Measurements from ENCODE around the gene VPS18.
"Not testable (repeated sequence)": the region's sequence is repeated elsewhere in the genome, so short reads cannot be mapped to it uniquely, and the experiment has no call there.

Gene VPS18

DNA sequence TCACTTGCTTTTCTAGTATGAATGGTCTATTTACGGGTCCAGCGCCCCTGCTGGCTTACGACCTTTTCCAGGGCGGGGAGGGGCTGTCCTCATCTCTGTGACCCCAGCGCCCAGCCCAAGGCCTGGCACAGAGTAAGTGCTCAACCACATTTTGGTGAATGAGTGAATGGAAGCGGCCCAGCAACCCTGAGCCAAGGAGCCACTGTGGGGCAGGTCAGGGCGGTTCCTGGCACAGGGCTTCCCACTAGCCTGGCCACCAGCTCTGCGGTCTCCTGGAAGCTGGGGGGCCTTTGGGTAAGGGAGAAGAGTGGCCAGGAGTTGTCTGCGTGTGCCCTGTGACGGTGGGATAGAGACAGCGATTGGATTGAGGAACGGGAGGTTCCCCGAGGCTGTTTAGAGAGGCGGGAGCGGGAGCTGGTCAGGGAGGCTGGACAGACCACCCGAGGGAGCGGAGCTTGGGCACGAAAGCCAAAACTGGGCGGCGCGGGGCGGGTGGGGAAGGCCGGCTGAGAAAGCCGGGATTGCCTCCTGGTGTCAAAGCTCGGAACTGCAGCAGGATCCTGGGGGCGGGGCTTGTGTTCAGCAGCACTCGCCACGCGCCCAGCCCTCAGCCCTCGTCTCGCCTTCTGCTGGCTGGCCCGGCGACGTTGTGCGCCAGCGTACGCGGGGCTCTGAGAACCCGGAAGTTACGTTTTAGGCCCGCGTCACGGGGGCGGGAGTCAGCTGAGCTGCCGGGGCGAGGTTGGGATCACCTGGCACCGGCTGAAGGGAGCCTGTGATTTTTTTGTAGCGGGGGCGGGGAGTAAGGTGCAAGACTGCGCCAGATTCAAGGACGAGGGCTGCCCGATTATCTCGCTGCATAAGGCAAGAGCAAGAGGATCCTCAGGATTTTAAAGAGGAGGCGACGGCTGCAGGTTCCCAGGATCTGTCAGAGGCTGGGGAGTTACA is at the start of gene VPS18:
Gene VPS18 (plus strand): TSS at position 718 of the 948 bp plus-strand sequence. CDS start 319 bp downstream, outside the sequence.
- peak; percentile 93 for DNase-seq

GRCh38 chr15:40844696-40845030 is 49.6 kb upstream of the VPS18 start:
- in situ Hi-C loops (cut with HindIII; ENCODE audit: low pct_ligation_motif_present, low pct_unique_long_range_greater_than_20kb, low sequenced_read_pairs): no loop called here
- no peak for DNase-seq

More for the DNA sequence above, at the start of gene VPS18:
- in situ Hi-C loops (cut with HindIII; ENCODE audit: low pct_ligation_motif_present, low pct_unique_long_range_greater_than_20kb, low sequenced_read_pairs): no loop called here

DNA sequence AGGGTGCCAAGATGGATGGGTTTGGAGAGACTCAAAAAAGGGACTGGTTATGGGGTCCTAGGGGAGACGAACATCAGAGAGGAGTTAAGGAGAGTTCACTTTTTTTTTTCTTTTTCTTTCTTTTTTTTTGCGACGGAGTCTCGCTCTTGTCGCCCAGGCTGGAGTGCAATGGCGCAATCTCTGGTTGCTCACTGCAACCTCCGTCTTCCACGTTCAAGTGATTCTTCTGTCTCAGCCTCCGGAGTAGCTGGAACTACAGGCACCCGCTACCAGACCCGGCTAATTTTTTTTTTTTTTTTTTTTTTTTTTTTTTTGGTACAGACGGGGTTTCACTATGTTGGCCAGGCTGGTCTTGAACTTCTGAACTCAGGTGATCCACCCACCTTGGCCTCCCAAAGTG is 49.2 kb upstream of the VPS18 start:
- DNase-seq: no peak
- in situ Hi-C loops (cut with HindIII; ENCODE audit: low pct_ligation_motif_present, low pct_unique_long_range_greater_than_20kb, low sequenced_read_pairs): no loop called here

DNA sequence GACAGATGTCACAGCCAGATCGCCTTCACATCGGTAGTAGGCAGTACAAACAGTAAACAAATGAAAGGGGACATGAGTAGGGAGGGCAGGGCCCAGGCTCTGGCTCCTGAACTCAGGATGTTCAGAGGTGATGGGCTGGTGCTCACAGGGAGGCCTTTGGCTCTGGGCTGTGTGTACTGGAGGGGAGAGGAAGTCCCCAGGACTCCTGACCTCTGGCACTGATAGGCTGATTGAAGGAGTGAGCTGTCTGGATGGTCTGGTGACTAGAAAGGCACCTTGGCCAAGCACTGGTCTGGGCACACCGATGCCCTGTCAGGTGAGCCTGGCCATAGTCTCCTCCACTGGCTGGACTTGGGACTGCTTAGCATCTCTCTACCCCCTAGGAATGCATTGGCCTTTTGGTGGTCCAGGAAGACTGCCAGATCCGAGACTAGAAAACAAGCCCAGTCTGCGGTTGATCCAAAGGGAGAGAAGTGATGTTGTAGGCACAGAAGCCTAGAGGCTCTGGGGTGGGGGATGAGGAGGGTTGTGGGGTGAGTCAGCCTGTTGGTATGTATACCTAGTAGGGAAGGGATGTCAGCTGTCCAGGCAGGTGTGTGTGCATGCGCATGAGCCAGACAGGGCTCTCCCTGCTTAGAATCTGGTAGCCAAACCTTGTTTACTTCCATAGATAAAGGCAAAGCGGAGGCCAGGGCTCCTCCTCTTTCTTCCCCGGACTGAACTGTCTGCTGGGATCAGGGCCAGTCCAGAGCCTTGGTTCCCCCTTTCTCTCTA is 48.6 kb upstream of the VPS18 start:
- in situ Hi-C loops (cut with HindIII; ENCODE audit: low pct_ligation_motif_present, low pct_unique_long_range_greater_than_20kb, low sequenced_read_pairs): no loop called here
- DNase-seq: no peak

DNA sequence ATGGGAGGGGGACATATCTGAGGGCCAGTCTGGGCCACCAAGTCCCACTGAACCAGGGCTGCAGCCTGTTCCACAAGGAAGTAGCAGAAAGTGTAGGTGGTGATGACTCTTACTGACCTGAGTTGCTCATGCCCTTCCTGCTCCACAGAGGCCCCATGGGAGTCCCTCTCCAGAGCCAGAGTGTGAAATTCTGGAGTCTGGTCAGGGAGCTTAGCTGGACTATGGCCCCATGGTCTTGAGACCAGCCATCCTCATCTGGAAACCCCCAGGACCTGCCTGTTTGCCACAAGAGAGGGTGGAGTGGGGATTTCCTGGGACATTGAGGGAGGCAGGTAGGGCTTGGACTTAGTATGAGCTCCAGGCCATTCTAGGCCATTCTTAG is 47.4 kb upstream of the VPS18 start:
- no peak for DNase-seq
- in situ Hi-C loops (cut with HindIII; ENCODE audit: low pct_ligation_motif_present, low pct_unique_long_range_greater_than_20kb, low sequenced_read_pairs): no loop called here

DNA sequence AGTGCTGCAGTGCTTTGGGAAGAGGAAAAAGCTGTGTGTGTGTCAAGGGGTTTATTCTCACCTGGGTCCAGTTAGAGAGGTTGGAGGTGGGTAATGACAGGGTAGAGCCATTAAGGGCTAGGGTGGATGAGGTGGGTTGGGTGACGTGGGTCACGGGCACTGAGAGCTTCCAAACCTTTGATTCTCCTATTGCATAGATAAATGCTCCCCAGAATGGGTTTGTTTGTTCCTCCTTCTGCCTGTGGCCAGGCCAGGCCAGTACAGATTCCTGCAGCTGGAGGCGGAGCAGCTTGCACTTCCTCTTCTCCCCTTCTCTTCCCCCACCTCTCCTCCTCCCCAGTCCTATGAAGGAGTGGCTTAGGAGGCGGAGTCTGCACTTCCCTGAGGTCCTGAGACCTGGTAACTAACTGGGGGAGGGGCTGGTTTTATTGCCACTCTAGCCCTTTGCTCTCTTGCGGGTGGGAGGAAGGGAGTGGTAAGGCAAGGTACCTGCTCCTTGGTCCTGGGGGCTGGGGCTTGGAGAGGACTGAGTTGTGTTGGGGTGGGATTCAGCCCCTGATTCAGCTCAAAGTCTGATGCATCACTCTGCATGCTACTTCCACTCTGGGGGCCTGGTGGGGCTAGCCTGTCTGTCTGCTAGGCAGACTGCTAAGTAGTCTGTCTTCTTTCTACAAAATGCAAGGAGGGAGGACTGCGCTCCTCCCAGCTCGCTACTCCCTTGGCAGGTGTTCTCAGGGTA is 46.9 kb upstream of the VPS18 start:
- DNase-seq: peak; percentile 65

GRCh38 chr15:40850576-40851112 is 43.6 kb upstream of the VPS18 start:
- DNase-seq: no peak
- in situ Hi-C loops (cut with HindIII; ENCODE audit: low pct_ligation_motif_present, low pct_unique_long_range_greater_than_20kb, low sequenced_read_pairs): no loop called here

More for the DNA sequence above, 46.9 kb upstream of the VPS18 start:
- in situ Hi-C loops (cut with HindIII; ENCODE audit: low pct_ligation_motif_present, low pct_unique_long_range_greater_than_20kb, low sequenced_read_pairs): no loop called here

- in situ Hi-C loops (cut with HindIII; ENCODE audit: low pct_ligation_motif_present, low pct_unique_long_range_greater_than_20kb, low sequenced_read_pairs): no loop called here
- DNase-seq: no peak
Observed at GRCh38 chr15:40852529-40852928, 41.7 kb upstream of the VPS18 start.

DNA sequence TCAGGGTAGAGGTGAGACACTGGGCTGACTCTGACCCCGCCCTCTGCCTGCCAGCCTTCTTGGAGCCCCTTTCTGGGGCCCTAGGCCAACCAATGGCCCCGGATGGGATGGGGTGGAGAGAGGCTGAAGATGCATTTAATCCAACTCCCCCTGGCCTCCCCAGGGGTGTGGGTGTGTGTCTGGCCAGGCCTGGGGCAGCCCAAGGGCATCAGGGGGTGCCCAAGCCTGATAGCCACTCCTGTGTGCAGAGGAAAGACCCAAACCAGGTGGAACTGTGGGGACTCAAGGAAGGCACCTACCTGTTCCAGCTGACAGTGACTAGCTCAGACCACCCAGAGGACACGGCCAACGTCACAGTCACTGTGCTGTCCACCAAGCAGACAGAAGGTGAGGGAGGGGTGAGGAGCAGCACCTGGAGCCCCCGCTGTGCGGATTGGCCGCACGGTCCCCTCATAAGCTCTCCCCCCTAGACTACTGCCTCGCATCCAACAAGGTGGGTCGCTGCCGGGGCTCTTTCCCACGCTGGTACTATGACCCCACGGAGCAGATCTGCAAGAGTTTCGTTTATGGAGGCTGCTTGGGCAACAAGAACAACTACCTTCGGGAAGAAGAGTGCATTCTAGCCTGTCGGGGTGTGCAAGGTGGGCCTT is 40.9 kb upstream of the VPS18 start:
- in situ Hi-C loops (cut with HindIII; ENCODE audit: low pct_ligation_motif_present, low pct_unique_long_range_greater_than_20kb, low sequenced_read_pairs): no loop called here
- DNase-seq: no peak

DNA sequence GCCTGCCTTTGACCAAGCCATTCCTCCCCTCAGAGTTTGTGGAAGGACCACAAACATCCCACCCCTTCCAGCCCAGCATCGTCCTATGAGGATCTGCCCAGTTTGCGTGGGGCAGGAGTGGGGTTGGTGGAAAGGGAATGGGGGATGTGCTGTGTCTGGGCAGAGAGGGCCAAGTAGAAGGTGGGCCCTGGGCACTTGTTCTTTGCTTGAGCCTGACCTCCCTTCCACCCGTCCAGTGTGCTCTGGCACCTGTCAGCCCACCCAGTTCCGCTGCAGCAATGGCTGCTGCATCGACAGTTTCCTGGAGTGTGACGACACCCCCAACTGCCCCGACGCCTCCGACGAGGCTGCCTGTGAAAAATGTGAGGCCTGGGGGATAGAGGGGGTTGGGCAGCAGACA is 40.1 kb upstream of the VPS18 start:
- in situ Hi-C loops (cut with HindIII; ENCODE audit: low pct_ligation_motif_present, low pct_unique_long_range_greater_than_20kb, low sequenced_read_pairs): no loop called here
- no peak for DNase-seq

- in situ Hi-C loops (cut with HindIII; ENCODE audit: low pct_ligation_motif_present, low pct_unique_long_range_greater_than_20kb, low sequenced_read_pairs): no loop called here
- DNase-seq: no peak
Observed at GRCh38 chr15:40855706-40856234, 38.5 kb upstream of the VPS18 start.

- in situ Hi-C loops (cut with HindIII; ENCODE audit: low pct_ligation_motif_present, low pct_unique_long_range_greater_than_20kb, low sequenced_read_pairs): no loop called here
- no peak for DNase-seq
Observed at GRCh38 chr15:40856746-40857145, 37.5 kb upstream of the VPS18 start.

DNA sequence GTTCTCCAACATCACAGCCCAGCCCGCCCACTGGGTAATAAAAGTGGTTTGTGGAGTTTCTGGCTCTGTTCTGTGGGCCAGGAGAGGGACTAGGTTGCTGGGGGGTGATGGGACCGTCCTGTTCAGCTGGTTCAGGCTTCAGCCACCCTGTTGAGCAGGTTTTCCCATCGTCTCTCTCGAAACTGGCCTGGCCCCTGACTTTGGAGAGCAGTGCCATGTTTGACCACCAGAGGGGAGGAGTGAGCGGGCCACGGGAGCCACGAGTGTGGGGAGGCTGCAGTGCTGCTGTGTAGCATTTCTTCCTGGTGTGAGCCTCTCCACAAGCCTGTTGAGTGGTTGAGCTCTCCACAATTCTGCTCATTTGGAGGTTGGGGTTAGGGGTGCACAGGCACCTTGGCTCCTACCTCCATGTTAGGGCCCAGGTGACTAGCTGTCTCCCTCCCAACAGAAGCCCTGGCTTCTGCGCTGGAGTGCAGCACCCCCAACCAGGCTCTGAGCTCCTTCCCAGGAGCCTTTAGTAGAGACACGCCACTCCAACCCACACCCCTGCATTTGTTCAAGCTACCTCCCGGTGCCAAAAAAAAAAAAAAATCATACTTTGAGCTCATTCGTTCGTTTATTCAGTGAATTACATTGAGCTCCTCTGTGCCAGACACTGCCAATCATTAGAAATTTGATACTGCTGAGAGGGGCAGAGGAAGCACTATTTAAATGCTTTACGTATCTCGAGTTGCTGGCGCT is 36.5 kb upstream of the VPS18 start:
- in situ Hi-C loops (cut with HindIII; ENCODE audit: low pct_ligation_motif_present, low pct_unique_long_range_greater_than_20kb, low sequenced_read_pairs): no loop called here
- peak; percentile 65 for DNase-seq

DNA sequence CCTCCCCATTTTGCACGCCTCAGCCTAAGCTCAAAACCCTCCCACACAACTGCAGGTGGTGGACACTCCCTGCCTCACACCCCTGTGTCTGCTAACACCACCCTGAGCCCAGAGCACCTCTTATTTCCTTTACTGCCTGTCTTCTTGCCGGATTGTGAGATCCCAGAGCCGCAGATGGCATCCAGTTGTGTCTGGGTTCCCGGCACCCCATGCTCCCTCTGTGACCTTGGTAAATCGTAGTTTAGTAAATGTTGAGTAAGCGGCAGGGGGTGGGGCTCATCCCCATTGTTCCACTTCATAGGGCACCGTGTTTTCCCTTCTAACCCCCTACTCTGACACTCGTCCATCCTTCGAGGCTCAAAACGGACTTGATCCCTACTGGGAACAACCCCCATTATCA is 35.5 kb upstream of the VPS18 start:
- in situ Hi-C loops (cut with HindIII; ENCODE audit: low pct_ligation_motif_present, low pct_unique_long_range_greater_than_20kb, low sequenced_read_pairs): no loop called here
- DNase-seq: no peak

- in situ Hi-C loops (cut with HindIII; ENCODE audit: low pct_ligation_motif_present, low pct_unique_long_range_greater_than_20kb, low sequenced_read_pairs): no loop called here
Observed at GRCh38 chr15:40859206-40859851, 34.9 kb upstream of the VPS18 start.

GRCh38 chr15:40861147-40861546 is 33.1 kb upstream of the VPS18 start:
- in situ Hi-C loops (cut with HindIII; ENCODE audit: low pct_ligation_motif_present, low pct_unique_long_range_greater_than_20kb, low sequenced_read_pairs): not testable (repeated sequence)

More at GRCh38 chr15:40859206-40859851, 34.9 kb upstream of the VPS18 start:
- DNase-seq: peak; percentile 74

DNA sequence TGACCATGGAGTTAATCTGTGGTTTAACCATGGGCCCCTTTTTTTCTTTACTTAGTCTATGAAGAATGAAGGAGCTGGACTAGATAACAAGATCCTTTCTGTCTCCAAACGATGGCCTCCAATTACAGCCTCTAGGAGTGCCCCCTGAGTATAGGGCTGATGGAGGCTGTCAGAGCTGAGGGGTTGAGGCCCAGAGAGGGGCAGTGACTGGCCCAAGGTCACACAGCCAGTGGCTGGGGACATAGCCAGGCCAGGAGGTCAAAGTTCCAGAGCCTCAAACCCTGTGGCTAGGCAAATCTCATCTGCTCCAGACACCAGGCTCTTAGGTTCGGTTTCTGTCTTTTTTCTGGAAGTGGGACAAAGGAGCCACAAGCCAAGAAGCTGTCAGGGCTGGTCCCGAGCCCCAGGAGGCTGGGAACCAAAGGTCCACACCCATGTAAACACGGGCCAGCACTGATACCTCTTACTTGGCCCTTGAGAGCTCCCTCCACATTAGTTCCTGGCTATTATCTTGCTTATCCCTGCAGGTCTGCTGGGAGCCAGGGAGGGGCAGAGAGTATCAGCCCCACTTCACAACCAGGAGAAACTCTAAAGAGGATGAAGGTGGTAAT is 30.5 kb upstream of the VPS18 start:
- in situ Hi-C loops (cut with HindIII; ENCODE audit: low pct_ligation_motif_present, low pct_unique_long_range_greater_than_20kb, low sequenced_read_pairs): no loop called here
- DNase-seq: no peak

More at GRCh38 chr15:40861147-40861546, 33.1 kb upstream of the VPS18 start:
- not testable (repeated sequence) for DNase-seq

Data from ACHN (cell line).